SK-N-SH treated with all-trans-retinoic acid at 6 μM for 48 hours (cell line): ENCODE results near the gene FBP2.

Experiments used
- ARNTL ChIP-seq: fragments of 450-650 bp; formaldehyde crosslinking; IDR thresholded peaks from 2 replicates; pipeline ENCODE4 v1.5.0; 2020; ENCODE audit warnings: low read depth, mild to moderate bottlenecking, moderate library complexity, borderline replicate concordance
- PPARA ChIP-seq: fragments of 250-450 bp; sonication (Bioruptor Pico); IDR thresholded peaks from 2 replicates; pipeline ENCODE4 v1.5.0; 2020; ENCODE audit warnings: mild to moderate bottlenecking, borderline replicate concordance
- ZC3H10 ChIP-seq: fragments of 250-450 bp; sonication (Bioruptor Pico); IDR thresholded peaks from 2 replicates; pipeline ENCODE4 v1.5.1; 2021; ENCODE audit warnings: mild to moderate bottlenecking, moderate library complexity
- TF ChIP-seq, protein P1 (sequence below): fragments of 250-450 bp; sonication (Bioruptor Pico); IDR thresholded peaks from 2 replicates; pipeline ENCODE4 v1.8.0; 2021; ENCODE audit warnings: low read depth, mild to moderate bottlenecking, moderate library complexity, borderline replicate concordance

DNA sequence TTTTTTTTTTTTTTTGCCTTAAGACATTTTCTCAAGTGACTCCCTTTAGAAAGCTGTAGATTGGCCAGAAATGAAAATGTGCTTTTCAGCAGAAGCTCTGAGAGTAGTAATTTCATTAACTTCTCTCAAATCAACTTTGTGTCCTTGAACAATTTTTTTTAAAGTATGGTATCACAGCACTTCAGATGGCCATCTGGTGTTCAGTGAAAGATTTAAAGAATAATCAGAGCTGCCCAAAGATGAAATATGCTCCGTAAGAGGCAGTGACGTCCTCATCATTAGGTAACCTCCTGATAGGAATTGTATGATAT lies 81.7 kb downstream of the FBP2 start:
- TF ChIP-seq, protein P1, sequence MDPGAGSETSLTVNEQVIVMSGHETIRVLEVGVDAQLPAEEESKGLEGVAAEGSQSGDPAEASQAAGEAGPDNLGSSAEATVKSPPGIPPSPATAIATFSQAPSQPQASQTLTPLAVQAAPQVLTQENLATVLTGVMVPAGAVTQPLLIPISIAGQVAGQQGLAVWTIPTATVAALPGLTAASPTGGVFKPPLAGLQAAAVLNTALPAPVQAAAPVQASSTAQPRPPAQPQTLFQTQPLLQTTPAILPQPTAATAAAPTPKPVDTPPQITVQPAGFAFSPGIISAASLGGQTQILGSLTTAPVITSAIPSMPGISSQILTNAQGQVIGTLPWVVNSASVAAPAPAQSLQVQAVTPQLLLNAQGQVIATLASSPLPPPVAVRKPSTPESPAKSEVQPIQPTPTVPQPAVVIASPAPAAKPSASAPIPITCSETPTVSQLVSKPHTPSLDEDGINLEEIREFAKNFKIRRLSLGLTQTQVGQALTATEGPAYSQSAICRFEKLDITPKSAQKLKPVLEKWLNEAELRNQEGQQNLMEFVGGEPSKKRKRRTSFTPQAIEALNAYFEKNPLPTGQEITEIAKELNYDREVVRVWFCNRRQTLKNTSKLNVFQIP (CRISPR knock-in tag), result no peak
- TF ChIP-seq ZC3H10 (CRISPR knock-in tag), result no peak
- TF ChIP-seq ARNTL, result no peak
- no peak for TF ChIP-seq PPARA (CRISPR knock-in tag)
